HG03280 (cell line): ENCODE measurements around the gene MPST.
A peak's percentile ranks its signal among the peaks of the same experiment; 100 is the strongest.

ENCODE experiments used
- ATAC-seq: cut with Tn5 transposase; IDR thresholded peaks from one replicate; pipeline ENCODE4 v1.9.1; 2021; ENCODE audit warnings: mild to moderate bottlenecking, moderate library complexity; ENCODE audit not compliant: unreplicated experiment

The MPST gene

DNA sequence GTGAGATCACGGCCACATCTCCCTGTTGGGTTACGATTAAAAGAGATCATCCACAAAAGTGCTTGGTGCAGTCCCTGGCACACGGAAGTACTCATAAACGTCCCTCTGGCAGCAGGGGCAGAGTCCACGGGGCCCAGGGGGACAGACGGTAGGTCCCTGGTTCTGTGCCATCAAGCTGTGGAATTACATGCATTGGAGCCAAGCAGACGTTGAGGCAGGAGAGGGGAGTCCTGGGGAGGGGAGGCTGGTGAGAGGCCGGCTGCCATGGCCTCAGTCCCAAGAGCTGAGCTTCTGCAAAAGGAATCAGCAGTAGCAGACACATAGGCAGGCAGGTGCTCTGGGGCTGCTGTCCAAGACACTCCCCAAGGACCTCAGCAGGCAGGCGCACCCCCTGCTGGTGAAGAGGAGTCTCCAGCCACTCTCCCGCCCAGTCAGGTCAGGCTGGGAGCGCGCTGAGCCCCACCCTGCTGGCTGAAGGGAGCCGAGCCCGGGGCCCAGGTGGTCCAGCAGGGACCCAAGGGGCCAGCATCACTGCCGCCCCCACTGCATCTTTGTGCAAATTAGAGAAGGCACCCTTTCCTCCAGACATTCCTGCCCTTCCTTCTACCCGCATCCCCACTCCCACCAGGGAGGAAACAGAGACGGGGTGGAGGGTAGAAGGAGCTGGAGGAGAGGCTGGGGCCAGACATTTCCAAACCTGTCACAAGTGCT is 24.4 kb downstream of the MPST start:
- peak; percentile 60 for ATAC-seq

DNA sequence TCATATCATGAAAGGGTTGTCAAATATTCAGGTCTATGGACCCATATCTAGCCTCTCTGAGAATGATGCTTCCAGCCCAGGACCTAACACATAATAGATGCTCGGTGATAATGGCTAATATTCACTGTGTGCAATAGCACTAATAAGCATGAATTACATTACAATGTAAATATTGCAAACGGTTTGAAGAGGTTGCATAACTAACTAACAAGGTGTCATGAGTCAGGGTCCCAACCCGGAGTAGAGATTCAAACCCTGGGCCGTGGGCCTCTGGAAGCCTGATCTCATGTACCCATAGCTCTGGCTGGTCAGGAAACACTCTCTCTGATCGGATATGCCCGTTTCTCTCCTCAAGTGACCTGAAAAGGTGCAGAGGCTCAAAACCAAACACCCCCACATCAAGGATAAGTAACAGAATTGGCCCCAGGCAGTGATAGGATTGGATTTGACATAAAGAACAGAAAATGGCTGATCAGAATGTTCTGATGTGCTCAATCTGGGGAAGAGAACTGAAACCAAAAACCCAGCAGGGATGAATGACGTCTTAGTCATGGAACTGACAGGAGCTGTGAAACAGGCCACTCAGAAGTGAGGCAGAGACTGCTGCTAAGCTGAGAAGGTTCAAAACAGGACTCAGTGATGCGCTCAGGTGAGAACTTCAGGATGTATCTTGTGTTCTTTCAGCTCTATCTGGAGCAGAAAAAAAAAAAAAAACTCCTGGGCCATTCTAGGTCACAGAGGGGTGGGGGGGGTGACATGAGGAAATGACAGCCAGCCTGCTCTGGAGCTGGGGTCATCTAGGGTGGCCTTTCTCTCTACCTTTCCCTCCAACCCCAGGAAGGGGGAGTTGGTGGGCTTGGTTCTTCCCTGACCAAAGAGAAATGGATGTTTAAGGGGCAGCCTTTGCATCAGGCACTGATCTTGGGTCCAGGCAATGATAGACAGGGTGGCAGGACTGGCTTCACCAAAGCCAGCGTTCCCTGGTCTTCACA is 25.4 kb downstream of the MPST start:
- no peak for ATAC-seq

DNA sequence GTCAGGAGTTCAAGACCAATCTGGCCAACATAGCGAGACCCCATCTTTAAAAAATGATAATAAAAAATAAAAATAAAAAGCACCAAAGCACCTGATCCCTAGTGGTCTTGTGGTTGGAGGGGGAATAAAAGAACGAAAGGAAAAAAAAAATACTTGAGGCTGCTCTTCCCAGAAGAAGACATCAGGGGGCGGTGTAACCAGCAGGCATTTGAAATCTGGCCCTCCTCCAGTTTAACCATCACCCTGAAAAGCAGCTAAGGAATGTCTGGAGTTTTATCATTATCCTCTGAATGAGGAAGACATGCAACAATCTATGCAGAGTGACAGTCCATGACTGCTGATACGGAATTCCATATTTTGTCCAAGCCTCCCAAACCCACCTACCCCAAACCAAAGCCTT is 26.4 kb downstream of the MPST start:
- ATAC-seq, result no peak

DNA sequence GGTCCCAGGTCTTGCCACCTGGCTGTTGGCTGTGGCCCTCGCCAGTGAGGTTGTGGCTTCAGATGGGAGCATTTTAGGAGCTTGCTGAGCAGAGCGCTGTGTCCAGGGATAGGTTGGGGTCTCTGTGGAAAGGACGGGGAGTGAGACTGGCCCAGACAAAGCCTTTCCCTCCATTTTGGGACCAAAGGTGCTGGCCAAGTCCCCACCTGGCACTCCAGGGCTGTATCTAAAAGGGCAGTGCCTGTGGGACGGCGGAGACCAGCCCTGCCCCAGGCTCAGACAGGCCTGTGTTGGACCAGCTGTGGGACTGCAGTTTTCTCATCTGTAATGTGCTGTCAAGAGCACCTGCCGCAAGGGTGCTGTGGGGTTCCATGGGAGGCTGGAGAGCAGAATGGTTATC is 27.0 kb downstream of the MPST start:
- no peak for ATAC-seq

DNA sequence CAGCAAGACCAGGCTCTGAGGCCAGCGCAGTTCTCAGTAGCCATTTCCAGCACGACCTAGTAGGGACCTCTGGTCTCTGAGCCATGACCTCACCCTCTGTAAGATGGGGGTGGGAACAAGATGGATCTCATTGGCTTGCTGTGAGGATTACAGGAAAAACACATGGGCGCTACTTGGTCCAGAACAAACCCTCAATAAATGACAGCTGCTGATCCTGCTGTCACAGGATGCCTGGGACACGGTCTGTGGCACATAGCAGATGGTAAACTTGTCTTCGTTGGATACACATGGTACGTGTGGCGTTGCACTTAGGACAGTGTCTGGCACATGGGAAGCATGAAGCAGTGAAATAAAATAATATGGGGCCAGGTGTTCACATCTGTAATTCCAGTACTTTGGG is 27.5 kb downstream of the MPST start:
- ATAC-seq, result no peak

DNA sequence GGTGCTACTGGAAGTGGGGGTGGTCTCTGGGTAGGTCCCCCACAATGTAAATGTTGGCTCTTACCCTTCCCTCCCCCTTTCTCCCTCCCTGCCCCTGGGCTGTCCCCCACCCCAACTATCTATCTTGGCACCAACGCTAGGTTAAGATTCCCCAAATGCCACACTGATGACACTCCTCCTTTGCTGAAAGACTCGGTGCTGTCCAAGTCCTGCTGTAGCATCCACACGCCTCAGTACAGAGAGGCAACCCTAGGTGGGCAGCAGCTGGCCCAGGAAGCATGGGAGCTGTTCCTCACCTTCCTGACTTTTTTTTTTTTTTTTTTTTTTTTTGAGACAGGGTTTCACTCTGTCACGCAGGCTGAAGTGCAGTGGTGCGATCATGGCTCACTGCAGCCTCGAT is 28.6 kb downstream of the MPST start:
- no peak for ATAC-seq

DNA sequence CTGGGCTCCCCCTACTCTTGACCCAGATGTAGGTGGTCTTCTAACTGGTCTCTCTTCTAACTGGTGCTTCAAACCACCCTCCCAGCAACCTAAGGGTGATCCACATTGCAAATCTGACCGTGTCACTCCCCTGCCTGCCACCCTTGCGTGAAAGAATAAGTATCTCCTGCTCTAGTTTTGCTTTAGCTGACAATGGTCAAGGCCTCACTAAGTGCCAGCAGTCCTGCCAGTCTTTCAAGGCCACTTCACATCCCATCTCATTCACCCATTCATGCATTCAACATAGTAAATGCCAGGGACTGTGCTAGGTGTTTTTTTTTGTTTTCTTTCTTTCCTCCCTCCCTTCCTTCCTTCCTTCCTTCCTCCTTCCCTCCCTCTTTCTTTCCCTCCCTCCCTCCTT is 29.7 kb downstream of the MPST start:
- ATAC-seq, result no peak

DNA sequence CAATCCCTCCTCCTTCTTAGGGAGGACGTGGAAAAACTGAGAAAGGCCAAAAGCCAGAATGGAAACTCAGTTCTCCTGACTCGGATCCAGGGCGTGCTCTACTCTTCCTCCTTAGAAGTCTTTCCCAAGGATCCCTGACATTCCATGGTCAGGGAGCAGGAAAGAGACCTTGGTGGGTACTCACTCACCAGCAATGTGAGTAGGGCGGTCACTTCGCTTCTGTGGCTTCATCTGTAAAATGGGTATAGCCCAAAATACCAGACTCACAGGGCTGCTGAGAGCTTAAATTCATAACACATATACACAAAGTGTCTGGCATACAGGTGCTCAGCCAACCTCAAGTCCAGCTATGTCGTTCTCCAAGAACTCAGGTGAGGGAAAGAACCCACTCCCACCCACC is 31.4 kb downstream of the MPST start:
- no peak for ATAC-seq

DNA sequence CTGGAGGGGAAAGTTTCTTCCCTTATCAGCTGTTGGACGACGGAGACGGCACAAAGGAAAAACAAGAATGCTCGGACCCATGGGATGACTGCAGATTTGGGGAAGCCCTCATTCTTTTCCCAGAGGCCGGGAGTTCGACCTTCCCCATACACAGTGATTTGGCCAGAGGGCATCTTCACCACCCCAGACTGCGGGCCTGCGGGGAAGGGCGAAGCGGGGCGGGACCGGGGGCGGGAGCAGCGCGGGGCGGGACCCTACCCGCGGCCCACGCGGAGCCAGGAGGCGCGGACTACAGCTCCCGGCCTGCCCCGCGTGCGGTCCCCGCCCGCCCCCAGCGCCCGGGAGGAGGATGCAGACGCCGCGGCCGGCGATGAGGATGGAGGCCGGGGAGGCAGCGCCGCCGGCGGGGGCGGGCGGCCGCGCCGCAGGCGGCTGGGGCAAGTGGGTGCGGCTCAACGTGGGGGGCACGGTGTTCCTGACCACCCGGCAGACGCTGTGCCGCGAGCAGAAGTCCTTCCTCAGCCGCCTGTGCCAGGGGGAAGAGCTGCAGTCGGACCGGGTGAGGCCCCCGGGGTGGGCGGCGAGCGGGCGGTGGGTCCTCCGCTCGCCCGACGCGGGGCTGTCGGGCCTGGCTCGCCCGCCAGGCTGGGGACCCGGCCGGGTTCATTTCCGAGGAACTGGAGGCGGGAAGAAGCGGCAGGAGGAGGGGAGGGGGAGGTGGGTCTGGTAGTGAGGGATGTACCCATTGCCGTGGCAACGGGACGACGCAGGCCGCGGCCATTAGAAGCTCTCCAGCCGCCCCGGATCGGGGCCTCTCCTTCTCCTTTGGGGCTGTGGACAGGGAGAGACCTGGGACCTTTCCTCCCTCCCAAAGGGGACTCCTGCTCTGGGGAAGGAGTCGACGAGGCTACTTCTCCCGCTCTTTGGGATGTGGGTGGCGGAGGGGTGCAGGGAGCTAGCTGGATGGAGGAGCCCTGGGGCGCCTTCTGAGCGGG is 32.1 kb downstream of the MPST start, which contains the start of gene KCTD17:
KCTD17 (plus strand) TSS at position 352 of the 995 bp plus-strand sequence; CDS start at position 371, 19 bp downstream.
- peak; percentile 83 for ATAC-seq

DNA sequence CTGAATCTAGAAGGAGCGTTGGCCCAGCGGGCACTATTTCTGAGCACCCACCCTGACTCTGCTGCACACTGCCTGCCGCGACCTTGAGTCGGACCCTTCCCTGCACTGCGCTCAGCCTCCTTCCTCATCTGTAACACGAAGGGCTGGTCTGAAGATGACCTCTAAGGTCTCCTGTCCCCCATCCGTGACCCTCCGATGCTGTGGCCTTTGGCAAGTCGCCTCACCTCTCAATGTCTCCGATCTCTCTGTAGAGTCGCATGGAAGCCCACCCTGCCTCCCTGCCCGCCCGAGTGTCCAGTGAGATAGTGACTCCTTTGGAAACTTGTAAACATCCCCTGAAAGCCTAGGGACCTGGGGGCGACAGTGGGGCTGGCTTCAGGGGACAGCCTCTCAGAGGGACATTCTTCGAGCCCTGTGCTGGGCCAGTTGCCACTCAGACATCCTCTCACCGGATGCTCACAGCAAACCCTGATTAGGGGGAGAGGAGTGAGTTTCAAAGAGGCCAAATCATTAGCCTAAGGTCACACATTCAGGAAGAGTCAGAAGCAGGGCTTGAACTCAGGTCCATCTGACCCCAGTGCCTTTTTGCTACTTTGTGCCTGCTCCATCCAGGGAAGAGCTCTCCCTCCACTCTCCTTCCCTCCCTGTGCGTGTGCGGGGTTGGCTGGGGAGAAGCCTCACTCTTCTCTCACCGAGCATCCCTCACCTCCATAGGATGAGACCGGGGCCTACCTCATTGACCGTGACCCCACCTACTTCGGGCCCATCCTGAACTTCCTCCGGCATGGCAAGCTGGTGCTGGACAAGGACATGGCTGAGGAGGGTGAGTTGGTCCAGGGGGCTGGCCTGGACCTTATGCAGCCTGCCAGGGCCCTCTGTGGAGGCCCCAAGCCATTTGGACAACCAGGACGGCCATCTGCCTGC is 33.1 kb downstream of the MPST start:
- no peak for ATAC-seq

DNA sequence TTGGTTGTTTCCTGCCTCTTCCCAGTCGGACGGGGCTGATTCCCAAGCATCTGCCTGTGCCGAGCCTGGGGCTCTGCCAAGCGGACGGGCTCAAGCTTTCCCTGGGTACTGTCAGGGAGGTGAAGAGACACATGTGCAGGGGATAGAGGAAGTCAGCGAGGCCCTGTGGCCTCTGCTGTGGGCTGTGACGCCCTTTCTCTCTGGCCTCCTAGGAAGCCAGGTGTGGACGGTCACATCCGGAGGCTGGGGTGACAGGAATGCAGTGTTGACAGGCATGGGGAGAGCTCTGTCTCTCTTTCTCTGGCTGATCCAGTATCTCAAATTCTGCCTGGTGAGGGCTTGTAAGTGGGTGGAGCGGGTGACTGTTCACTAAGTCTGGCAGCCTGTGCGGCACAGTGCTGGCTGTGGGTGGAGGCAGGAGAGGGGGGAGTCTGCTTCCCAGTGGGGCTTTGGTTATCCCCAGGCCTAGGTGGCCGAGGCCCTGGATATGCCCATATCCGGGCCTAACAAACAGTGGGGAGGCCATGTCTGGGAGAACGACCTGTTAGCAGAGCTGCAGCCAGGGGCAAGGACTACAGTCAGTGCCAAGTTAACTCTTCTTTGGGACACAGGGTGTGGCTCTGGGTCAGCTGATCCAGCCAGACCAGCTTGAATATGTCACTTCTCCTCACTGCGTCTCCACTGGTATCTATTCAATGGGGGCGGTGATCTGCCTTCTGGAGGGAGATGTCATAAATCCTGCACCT is 33.9 kb downstream of the MPST start:
- no peak for ATAC-seq

DNA sequence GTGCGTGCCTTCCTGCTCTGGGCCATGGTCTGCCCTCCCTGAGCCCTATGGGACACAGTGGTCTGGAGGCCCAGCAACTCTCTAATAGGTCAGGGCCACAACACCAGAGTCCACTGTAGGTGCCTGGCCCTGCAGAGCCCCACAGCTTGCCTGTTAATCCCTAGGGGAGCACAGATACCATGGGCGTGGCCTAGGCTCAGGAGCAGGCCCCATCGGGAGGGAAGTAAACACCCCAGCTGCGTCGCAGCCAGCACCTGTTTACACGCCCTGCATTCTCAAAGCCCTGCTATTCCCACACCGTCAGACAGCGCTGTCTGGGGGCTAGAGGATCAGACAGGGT is 34.5 kb downstream of the MPST start:
- ATAC-seq, result no peak

DNA sequence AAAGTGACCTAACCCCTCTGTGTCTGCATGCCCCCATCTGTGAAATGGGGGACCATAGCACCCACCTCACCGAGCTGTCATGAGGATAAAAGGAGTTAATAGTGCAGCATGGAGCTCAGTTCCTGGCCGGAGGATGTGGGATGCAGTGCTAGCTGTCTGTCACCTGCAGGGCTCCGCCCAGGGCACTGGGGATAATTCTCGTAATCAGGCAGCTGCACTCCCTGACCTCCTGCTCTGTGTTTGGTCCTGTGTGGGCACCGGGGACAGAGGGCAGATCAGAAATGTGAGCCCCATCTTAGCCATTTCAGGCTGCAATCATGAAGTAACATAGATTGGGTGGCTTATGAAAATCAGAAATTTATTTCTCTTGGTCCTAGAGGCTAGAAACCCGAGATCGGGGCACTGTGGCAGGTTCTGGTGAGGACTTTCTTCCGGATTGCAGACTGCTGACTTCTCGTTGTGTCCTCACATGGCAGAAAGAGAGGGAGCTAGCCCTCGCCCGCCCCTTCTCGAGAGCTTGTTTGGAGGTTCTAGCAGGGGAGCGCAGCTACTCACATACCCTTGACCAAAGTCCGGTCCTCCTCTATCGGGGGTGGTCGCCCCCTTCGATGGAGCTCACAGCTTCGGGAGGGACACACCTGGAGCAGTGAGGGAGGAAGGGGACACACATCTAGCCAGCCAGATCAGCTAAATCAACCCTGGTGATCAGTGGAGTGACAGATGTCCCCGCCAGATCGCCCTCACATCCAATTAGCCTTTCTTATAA is 35.2 kb downstream of the MPST start:
- ATAC-seq, result no peak

DNA sequence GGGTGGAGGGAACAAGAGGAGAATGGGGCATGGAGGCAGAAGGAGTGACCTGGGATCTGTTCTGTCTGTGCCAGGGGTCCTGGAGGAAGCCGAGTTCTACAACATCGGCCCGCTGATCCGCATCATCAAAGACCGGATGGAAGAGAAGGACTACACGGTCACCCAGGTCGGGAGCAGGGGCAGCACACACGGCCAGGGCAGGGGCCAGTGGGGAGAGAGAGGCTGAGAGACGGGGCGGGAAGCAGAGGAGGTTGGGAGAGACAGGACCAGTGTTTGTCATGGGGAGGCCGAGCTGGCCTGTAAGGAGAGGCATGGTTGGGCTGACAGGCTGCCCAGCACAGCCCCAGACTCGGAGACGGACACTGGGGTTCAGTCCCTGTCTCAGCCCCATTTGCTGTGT is 36.7 kb downstream of the MPST start:
- no peak for ATAC-seq

DNA sequence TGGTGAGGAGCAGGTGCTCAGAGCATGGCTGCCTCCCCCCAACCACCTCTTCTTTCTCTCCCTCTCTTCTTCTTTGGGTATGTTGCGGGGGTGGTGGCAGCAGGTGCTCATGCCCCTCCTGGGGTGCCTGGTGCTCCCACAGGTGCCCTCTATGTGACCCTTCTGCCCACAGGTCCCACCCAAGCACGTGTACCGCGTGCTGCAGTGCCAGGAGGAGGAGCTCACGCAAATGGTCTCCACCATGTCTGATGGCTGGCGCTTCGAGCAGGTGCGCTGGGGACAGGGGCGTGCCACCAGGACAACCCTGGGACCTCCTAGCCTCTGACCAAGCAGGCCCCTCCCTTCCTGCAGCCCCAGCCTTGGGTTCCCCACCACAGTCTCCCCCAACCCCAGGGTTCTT is 37.7 kb downstream of the MPST start:
- ATAC-seq, result no peak

DNA sequence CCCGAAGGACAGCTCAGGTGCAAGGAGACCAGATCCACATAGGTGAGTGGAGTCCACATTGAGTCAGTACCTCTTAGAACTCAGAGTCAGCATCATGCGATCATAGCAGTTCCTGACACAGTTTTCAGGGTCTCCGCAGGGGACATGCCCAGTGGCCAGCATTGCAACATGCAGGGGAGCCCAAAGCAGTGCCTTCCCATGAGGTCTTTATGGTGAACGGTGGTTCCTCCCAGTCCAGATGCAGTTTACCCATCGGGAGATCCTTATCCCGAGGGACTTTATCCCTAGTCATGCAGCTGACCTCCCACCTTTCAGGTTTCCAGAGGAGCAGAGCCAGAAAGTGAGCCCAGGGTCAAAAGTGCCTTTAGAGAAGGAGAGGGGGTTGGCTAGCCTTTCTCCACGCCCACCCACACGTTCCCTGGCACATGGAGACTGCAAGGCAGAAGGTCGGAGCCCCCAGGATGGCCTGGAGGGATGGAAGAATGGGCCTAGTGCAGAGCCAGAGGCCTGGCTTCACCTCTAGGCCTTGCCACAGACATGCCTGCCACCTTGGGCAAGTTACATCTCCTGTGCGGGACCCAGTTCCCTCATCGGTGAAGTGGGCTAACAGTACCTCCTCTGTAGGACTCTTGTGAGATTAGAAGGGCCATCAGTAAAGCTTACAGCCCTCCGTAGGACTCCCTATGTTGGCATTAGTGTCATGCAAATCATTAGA is 38.4 kb downstream of the MPST start:
- ATAC-seq, result no peak

DNA sequence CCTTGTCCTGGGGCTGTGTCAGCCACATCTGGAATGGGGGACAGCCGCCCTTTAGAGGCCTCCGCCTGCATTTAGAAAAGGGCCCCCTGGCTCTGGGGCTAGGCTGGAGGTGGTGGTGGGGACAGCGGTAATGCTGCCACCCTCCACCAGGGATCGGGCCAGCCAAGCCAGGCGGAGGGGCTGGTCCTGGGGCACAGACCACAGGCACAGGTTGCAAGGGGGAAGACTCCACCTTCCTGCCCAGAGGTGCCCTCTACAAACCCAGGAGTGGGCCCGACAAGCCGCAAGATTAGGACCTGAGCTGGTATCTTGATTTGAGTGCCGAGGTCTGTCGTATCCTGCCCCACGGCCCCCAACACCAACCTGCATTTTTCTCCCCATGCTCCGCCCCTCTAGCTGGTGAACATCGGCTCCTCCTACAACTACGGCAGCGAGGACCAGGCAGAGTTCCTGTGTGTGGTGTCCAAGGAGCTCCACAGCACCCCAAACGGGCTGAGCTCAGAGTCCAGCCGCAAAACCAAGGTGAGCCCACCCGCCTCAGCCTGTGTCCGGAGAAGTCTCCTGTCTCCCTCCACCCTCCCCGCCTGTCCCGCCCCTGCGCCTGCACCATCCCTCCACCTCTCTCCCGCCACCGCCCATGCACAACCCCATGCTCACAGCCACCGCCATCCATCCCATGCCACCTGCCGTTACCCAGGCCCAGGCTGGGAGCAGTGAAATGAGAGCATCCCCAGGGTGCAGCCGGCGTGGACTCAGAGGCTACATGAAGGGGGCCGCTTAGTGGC is 39.6 kb downstream of the MPST start:
- ATAC-seq, result no peak
